Breast epithelium (tissue), 4 donors: ENCODE data around the gene EFNA4. TPM values are rescaled to one million over a fixed set of nuclear protein-coding genes. Genes with fewer than 3 reads are reported as not detected.

ENCODE experiments used
- DNase-seq, 2 donors: peaks; one replicate each; pipeline ENCODE4 v3.0.0-alpha.2; 2019; ENCODE audit warnings: low spot score in 2 of 2
- H3K27ac ChIP-seq, 2 donors: fragments of 200-600 bp; sonication (generic) in 1 of 2; one replicate each; pipeline ENCODE4 v1.5.1; 2016 to 2019; ENCODE audit warnings: mild to moderate bottlenecking in 1 of 2
- H3K27me3 ChIP-seq, 2 donors: fragments of 200-600 bp; sonication (generic) in 1 of 2; one replicate each; pipeline versions ENCODE4 v1.5.1 to v1.6.0; 2017 to 2019; ENCODE audit warnings: control low read depth in 1 of 2, mild to moderate bottlenecking in 1 of 2
- H3K36me3 ChIP-seq: fragments of 200-600 bp; one replicate; pipeline ENCODE4 v1.5.1; 2019
- H3K4me1 ChIP-seq, 2 donors: fragments of 200-600 bp; sonication (generic); one replicate each; pipeline ENCODE4 v1.5.1; 2016 to 2019; ENCODE audit warnings: control low read depth in 1 of 2
- H3K4me3 ChIP-seq, 3 donors: fragments of 200-600 bp; sonication (generic); 1 replicate in 2 of 3; 2 replicates in 1 of 3; pipeline ENCODE4 v1.5.1; 2016 to 2019; ENCODE audit warnings: mild to moderate bottlenecking in 3 of 3, moderate library complexity in 2 of 3
- H3K9me3 ChIP-seq, 2 donors: fragments of 200-600 bp; sonication (generic) in 1 of 2; one replicate each; pipeline ENCODE4 v1.5.1; 2016 to 2019; ENCODE audit warnings: control low read depth in 1 of 2
- CTCF ChIP-seq, 3 donors: fragments of 450-650 bp; IDR thresholded peaks; one replicate each; pipeline ENCODE4 v1.5.1; 2016 to 2017; ENCODE audit warnings: antibody characterized with exemption in 3 of 3, mild to moderate bottlenecking in 3 of 3, moderate library complexity in 3 of 3
- POLR2A ChIP-seq: fragments of 450-650 bp; IDR thresholded peaks from one replicate; pipeline ENCODE4 v1.6.1; 2016; ENCODE audit warnings: antibody characterized with exemption, mild to moderate bottlenecking, moderate library complexity
- POLR2AphosphoS5 ChIP-seq, 3 donors: sonication (generic); formaldehyde crosslinking; IDR thresholded peaks; one replicate each; pipeline ENCODE4 v1.6.1; 2017; ENCODE audit warnings: antibody characterized with exemption in 3 of 3
- intact Hi-C: fragments of 100-400 bp; cut with DNase I; formaldehyde crosslinking; loops from one replicate; pipeline ENCODE4 v1.15.1; 2023; ENCODE audit warnings: low total_unique reads
- total RNA-seq, 3 donors: library from RNA; depleted of rRNA; stranded (reverse); fragments of >200 nt; gene quantifications; one replicate each; pipeline ENCODE4 v1.1.0, GENCODE V29; 2016

The EFNA4 gene
- total RNA-seq, 3 donors from 2014 or later: 4.8 to 26.6 (median 23.9) TPM

- Histone ChIP-seq H3K27me3 (no peaks in the 10 kb centered on the region), H3K9me3 (no peaks in the 10 kb centered on the region), H3K4me1 (peaks cover 3 to 9% of the 10 kb centered on the region in 2 donors), H3K27ac (no peak overlapping the region), H3K36me3 (no peaks in the 10 kb centered on the region), H3K4me3 (no peak overlapping the region)
- TF ChIP-seq CTCF (IDR thresholded peaks at IDR 0.05) (no peak), POLR2AphosphoS5 (IDR thresholded peaks at IDR 0.05) (no peak), POLR2A (no peak)
- intact Hi-C loops: no loop called here
- no peak for DNase-seq
Observed at GRCh38 chr1:155022136-155022926, 41.2 kb upstream of the EFNA4 start.

GRCh38 chr1:155022927-155023236 is 40.7 kb upstream of the EFNA4 start:
- Histone ChIP-seq H3K27me3 (no peaks in the 10 kb centered on the region), H3K36me3 (no peaks in the 10 kb centered on the region), H3K4me1 (peaks cover 3 to 4% of the 10 kb centered on the region in 2 donors), H3K4me3 (no peak overlapping the region), H3K9me3 (no peaks in the 10 kb centered on the region), H3K27ac (no peak overlapping the region)
- TF ChIP-seq POLR2A: no peak
- no peak for DNase-seq
- intact Hi-C loops: no loop called here

GRCh38 chr1:155023627-155024026 is 39.9 kb upstream of the EFNA4 start:
- H3K27ac ChIP-seq: no peak overlapping the region
- H3K4me3 ChIP-seq: no peak overlapping the region
- H3K27me3 ChIP-seq: no peaks in the 10 kb centered on the region
- H3K9me3 ChIP-seq: no peaks in the 10 kb centered on the region
- no peaks in the 10 kb centered on the region for H3K36me3 ChIP-seq
- intact Hi-C loops: no loop called here
- DNase-seq: no peak
- TF ChIP-seq POLR2AphosphoS5 (IDR thresholded peaks at IDR 0.05) (no peak), CTCF (IDR thresholded peaks at IDR 0.05) (no peak)
- peaks cover 0 to 3% of the 10 kb centered on the region in 2 donors for H3K4me1 ChIP-seq

- TF ChIP-seq POLR2A: no peak
- intact Hi-C loops: no loop called here
- Histone ChIP-seq H3K9me3 (no peaks in the 10 kb centered on the region), H3K27me3 (no peaks in the 10 kb centered on the region), H3K27ac (no peak overlapping the region), H3K4me1 (peaks cover 0 to 3% of the 10 kb centered on the region in 2 donors), H3K36me3 (no peaks in the 10 kb centered on the region), H3K4me3 (no peak overlapping the region)
- DNase-seq: no peak
Observed at GRCh38 chr1:155024315-155024714, 39.2 kb upstream of the EFNA4 start.

- H3K4me1 ChIP-seq: peaks cover 0 to 3% of the 10 kb centered on the region in 2 donors
- no peaks in the 10 kb centered on the region for H3K27me3 ChIP-seq
- DNase-seq: no peak
- intact Hi-C loops: no loop called here
- peak overlapping the region in 1 of 2 donors; percentile 58 for H3K27ac ChIP-seq
- H3K4me3 ChIP-seq: no peak overlapping the region
- H3K36me3 ChIP-seq: no peaks in the 10 kb centered on the region
- H3K9me3 ChIP-seq: no peaks in the 10 kb centered on the region
- TF ChIP-seq CTCF (IDR thresholded peaks at IDR 0.05): no peak
- TF ChIP-seq POLR2A: no peak
- TF ChIP-seq POLR2AphosphoS5 (IDR thresholded peaks at IDR 0.05): no peak
Observed at GRCh38 chr1:155026154-155026553, 37.4 kb upstream of the EFNA4 start.

- no peak for DNase-seq
- TF ChIP-seq POLR2A: no peak
- Histone ChIP-seq H3K4me1 (peaks cover 0 to 3% of the 10 kb centered on the region in 2 donors), H3K9me3 (no peaks in the 10 kb centered on the region), H3K36me3 (no peaks in the 10 kb centered on the region), H3K27me3 (no peaks in the 10 kb centered on the region), H3K4me3 (no peak overlapping the region), H3K27ac (peak overlapping the region in 1 of 2 donors; percentile 58)
- intact Hi-C loops: no loop called here
Observed at GRCh38 chr1:155026588-155026987, 37.0 kb upstream of the EFNA4 start.
